Neural cell (in vitro differentiated cells): Measurements from ENCODE around the gene ZSCAN2.

ENCODE experiments used
- EP300 ChIP-seq: fragments of 450-650 bp; conservative IDR thresholded peaks from 2 replicates; pipeline ENCODE4 v1.6.1; 2014; ENCODE audit warnings: antibody characterized with exemption, mild to moderate bottlenecking, moderate library complexity; ENCODE audit not compliant: poor library complexity, severe bottlenecking
- EZH2 ChIP-seq: fragments of 200-600, 300-800 bp; shearing (Covaris generic), sonication (generic); IDR thresholded peaks from 2 replicates; pipeline ENCODE4 v1.6.1; 2014; ENCODE audit warnings: antibody characterized with exemption, low read length, borderline replicate concordance, mild to moderate bottlenecking; ENCODE audit not compliant: insufficient read depth, poor library complexity, severe bottlenecking
- MXI1 ChIP-seq: fragments of 450-650 bp; conservative IDR thresholded peaks from 2 replicates; pipeline ENCODE4 v1.6.1; 2014; ENCODE audit warnings: antibody characterized with exemption, mild to moderate bottlenecking; ENCODE audit not compliant: poor library complexity, severe bottlenecking
- POLR2AphosphoS5 ChIP-seq: IDR thresholded peaks from 2 replicates; pipeline ENCODE4 v1.6.1; 2012
- RAD21 ChIP-seq: fragments of 450-650 bp; conservative IDR thresholded peaks from 2 replicates; pipeline ENCODE4 v1.6.1; 2014; ENCODE audit warnings: antibody characterized with exemption, mild to moderate bottlenecking, moderate library complexity
- REST ChIP-seq: IDR thresholded peaks from 2 replicates; pipeline ENCODE4 v1.6.1; 2012; ENCODE audit warnings: borderline replicate concordance
- SMC3 ChIP-seq: fragments of 450-650 bp; conservative IDR thresholded peaks from 2 replicates; pipeline ENCODE4 v1.6.1; 2014; ENCODE audit warnings: antibody characterized with exemption, mild to moderate bottlenecking, moderate library complexity; ENCODE audit not compliant: poor library complexity
- TF ChIP-seq, protein P1 (sequence below): fragments of 450-650 bp; IDR thresholded peaks from 2 replicates; pipeline ENCODE4 v1.5.1; 2014; ENCODE audit warnings: antibody characterized with exemption, mild to moderate bottlenecking, moderate library complexity; ENCODE audit not compliant: poor library complexity, severe bottlenecking

- TF ChIP-seq, protein P1, sequence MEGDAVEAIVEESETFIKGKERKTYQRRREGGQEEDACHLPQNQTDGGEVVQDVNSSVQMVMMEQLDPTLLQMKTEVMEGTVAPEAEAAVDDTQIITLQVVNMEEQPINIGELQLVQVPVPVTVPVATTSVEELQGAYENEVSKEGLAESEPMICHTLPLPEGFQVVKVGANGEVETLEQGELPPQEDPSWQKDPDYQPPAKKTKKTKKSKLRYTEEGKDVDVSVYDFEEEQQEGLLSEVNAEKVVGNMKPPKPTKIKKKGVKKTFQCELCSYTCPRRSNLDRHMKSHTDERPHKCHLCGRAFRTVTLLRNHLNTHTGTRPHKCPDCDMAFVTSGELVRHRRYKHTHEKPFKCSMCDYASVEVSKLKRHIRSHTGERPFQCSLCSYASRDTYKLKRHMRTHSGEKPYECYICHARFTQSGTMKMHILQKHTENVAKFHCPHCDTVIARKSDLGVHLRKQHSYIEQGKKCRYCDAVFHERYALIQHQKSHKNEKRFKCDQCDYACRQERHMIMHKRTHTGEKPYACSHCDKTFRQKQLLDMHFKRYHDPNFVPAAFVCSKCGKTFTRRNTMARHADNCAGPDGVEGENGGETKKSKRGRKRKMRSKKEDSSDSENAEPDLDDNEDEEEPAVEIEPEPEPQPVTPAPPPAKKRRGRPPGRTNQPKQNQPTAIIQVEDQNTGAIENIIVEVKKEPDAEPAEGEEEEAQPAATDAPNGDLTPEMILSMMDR = no peak
- no peak for TF ChIP-seq REST
- TF ChIP-seq POLR2AphosphoS5 = no peak
- no peak for TF ChIP-seq RAD21
- TF ChIP-seq EZH2 = no peak
- no peak for TF ChIP-seq EP300
- no peak for TF ChIP-seq SMC3
- no peak for TF ChIP-seq MXI1
These were observed 4.7 kb downstream of the ZSCAN2 start for GRCh38 chr15:84605554-84605882.
